Heart left ventricle (tissue), 16 donors: Measurements from ENCODE around the gene ADGRE1. TPM values are rescaled to one million over a fixed set of nuclear protein-coding genes. Genes with fewer than 3 reads are reported as not detected.

Source experiments
- ATAC-seq, 4 donors: fragments of 200-7000 bp; cut with Tn5 transposase; one replicate each; pipeline ENCODE4 v1.9.1; 2020 to 2022; ENCODE audit warnings: moderate library complexity in 4 of 4, mild to moderate bottlenecking in 3 of 4, moderate number of reproducible peaks in 1 of 4
- DNase-seq, 5 donors: peaks; one replicate each; pipeline ENCODE4 v3.0.0-alpha.2; 2020
- H3K27ac ChIP-seq, 12 donors: fragments of 200-600 bp; sonication (generic) in 4 of 12; one replicate each; pipeline versions ENCODE4 v1.5.0 to v1.8.0; 2016 to 2022; ENCODE audit warnings: mild to moderate bottlenecking in 2 of 12
- H3K27me3 ChIP-seq, 9 donors: fragments of 200-600 bp; sonication (generic) in 2 of 9; one replicate each; pipeline versions ENCODE4 v1.5.1 to v1.8.0; 2016 to 2022; ENCODE audit warnings: mild to moderate bottlenecking in 3 of 9
- H3K36me3 ChIP-seq, 9 donors: fragments of 200-600 bp; sonication (generic) in 2 of 9; one replicate each; pipeline versions ENCODE4 v1.5.0 to v1.8.0; 2018 to 2022; ENCODE audit warnings: mild to moderate bottlenecking in 2 of 9
- H3K4me1 ChIP-seq, 12 donors: fragments of 200-600 bp; sonication (generic) in 4 of 12; one replicate each; pipeline versions ENCODE4 v1.5.0 to v1.8.0; 2016 to 2022; ENCODE audit warnings: mild to moderate bottlenecking in 3 of 12
- H3K4me3 ChIP-seq, 12 donors: fragments of 200-600 bp; sonication (generic) in 4 of 12; one replicate each; pipeline versions ENCODE4 v1.5.0 to v1.8.0; 2017 to 2022; ENCODE audit warnings: mild to moderate bottlenecking in 9 of 12, moderate library complexity in 4 of 12
- H3K9me3 ChIP-seq, 12 donors: fragments of 200-600 bp; sonication (generic) in 4 of 12; one replicate each; pipeline versions ENCODE4 v1.5.0 to v1.8.0; 2016 to 2022; ENCODE audit warnings: mild to moderate bottlenecking in 1 of 12
- CTCF ChIP-seq, 12 donors: fragments of 200-600 bp; sonication (generic) in 4 of 12; IDR thresholded peaks; one replicate each; pipeline versions ENCODE4 v1.5.0 to v1.8.0; 2018 to 2022; ENCODE audit warnings: antibody characterized with exemption in 12 of 12, mild to moderate bottlenecking in 5 of 12
- POLR2A ChIP-seq, 2 donors: fragments of 450-650 bp; IDR thresholded peaks; one replicate each; pipeline ENCODE4 v1.6.1; 2017; ENCODE audit warnings: antibody characterized with exemption in 2 of 2, mild to moderate bottlenecking in 2 of 2, moderate library complexity in 2 of 2
- WGBS, 4 donors: extraction: QIAGEN DNeasy Blood & Tissue Kit in 2 of 4; methylation state at CpG; one replicate each; pipeline versions ENCODE4 v1.1.5 to v1.1.7; 2013 to 2018; 5-methylcytosine and 5-hydroxymethylcytosine counted together
- intact Hi-C, 10 donors: fragments of 100-400 bp; cut with DNase I; formaldehyde crosslinking; loops; one replicate each; pipeline versions ENCODE4 v1.11.1 to v1.14.2; 2022
- polyA plus RNA-seq, 2 donors: library from polyadenylated mRNA; stranded (reverse); fragments of 200-250 nt; gene quantifications; one replicate each; pipeline ENCODE4 v1.2.3, GENCODE V29; 2013
- total RNA-seq, 9 donors: library from RNA; depleted of rRNA in 2 of 9; stranded (reverse); fragments of >200 nt in 2 of 9; fragmentation: NEBNext Ultra II Directional in 3 of 9; extraction: Animal tissue kit (Norgen Biotek cat#: 25700) in 3 of 9; gene quantifications; one replicate each; pipeline versions ENCODE4 v1.1.0 to v1.2.4, GENCODE V29; 2016 to 2023
- donor health status: ischemic (EF 13 %, LVEDD 7.1; RV severe dilation, severe dysfunction).
- donor health status: healthy with polysubstance abuse.
- donor health status: DM: no; HTN: yes; CAD: no.
- donor health status: DM: no; HTN: no; CAD: no.
- donor health status: ischemic (EF 25% LVEDD 6.9; RV normal size, moderate dysfunction).
- donor health status: ischemic (EF 25% LVEDD 5.7; RV mildly dilated, moderate dysfunction).
- donor health status: healthy.
- donor health status: DM: yes; HTN: yes; CAD: no.
- donor health status: ischemic (EF 35%, LVEDD 5.7; RV mildly dilated, moderate dysfunction).
- donor health status: nonischemic (EF 11% LVEDD 7.7; RV severe dilation, severe dysfunction).
- donor health status: DM: yes; HTN: yes; CAD: no.
- donor health status: PGD.
- donor health status: ischemic (EF 29% LVEDD 5.4; RV normal size, mild dysfunction).
- donor health status: nonischemic (EF 23%, LVEDD 6.1; RV moderate dilation, normal function).

Gene ADGRE1
- total and polyA plus RNA-seq, 11 donors, result 0.12 to 6.4 (median 0.20) TPM; not detected in 6

- Histone ChIP-seq H3K36me3 (peaks cover 0 to 71% (median 0%) of the 10 kb centered on the region in 9 donors), H3K9me3 (no peaks in the 10 kb centered on the region), H3K4me3 (no peak overlapping the region), H3K27ac (no peak overlapping the region), H3K4me1 (peaks cover 0 to 8% (median 0%) of the 10 kb centered on the region in 12 donors), H3K27me3 (peaks cover 0 to 20% (median 0%) of the 10 kb centered on the region in 9 donors)
- no peak for TF ChIP-seq POLR2A (IDR thresholded peaks at IDR 0.05)
- TF ChIP-seq CTCF (IDR thresholded peaks at IDR 0.05), result no peak
- 86 to 94% (median 90%) methylated on average over 1 of the region's 1 CpG for WGBS, 4 donors
- intact Hi-C loops, result no loop called here
- DNase-seq (no peak), ATAC-seq (no peak)
Measured at GRCh38 chr19:6852001-6852400, 35.4 kb upstream of the ADGRE1 start.

GRCh38 chr19:6853868-6854267 is 33.5 kb upstream of the ADGRE1 start:
- Histone ChIP-seq H3K27ac (no peak overlapping the region), H3K4me3 (no peak overlapping the region), H3K4me1 (peaks cover 0 to 8% (median 0%) of the 10 kb centered on the region in 12 donors), H3K36me3 (peaks cover 0 to 57% (median 0%) of the 10 kb centered on the region in 9 donors), H3K9me3 (no peaks in the 10 kb centered on the region), H3K27me3 (peaks cover 0 to 20% (median 0%) of the 10 kb centered on the region in 9 donors)
- ATAC-seq, result no peak
- WGBS, 4 donors, result 71 to 83% (median 82%) methylated on average over 11 of the region's 11 CpGs
- intact Hi-C loops, result no loop called here
- TF ChIP-seq CTCF (IDR thresholded peaks at IDR 0.05) (no peak), POLR2A (IDR thresholded peaks at IDR 0.05) (no peak)
- DNase-seq, result no peak

- ATAC-seq, result no peak
- H3K27me3 ChIP-seq, result peaks cover 0 to 20% (median 0%) of the 10 kb centered on the region in 9 donors
- H3K4me3 ChIP-seq, result no peak overlapping the region
- no peak overlapping the region for H3K27ac ChIP-seq
- no peaks in the 10 kb centered on the region for H3K9me3 ChIP-seq
- peaks cover 0 to 6% (median 0%) of the 10 kb centered on the region in 12 donors for H3K4me1 ChIP-seq
- TF ChIP-seq POLR2A (IDR thresholded peaks at IDR 0.05) (no peak), CTCF (IDR thresholded peaks at IDR 0.05) (no peak)
- WGBS, 4 donors, result 70 to 77% (median 75%) methylated on average over 2 of the region's 2 CpGs
- intact Hi-C loops, result no loop called here
- H3K36me3 ChIP-seq, result peaks cover 0 to 57% (median 0%) of the 10 kb centered on the region in 9 donors
- no peak for DNase-seq
Measured at GRCh38 chr19:6854758-6855157, 32.6 kb upstream of the ADGRE1 start.

- no peaks in the 10 kb centered on the region for H3K4me1 ChIP-seq
- peaks cover 0 to 40% (median 0%) of the 10 kb centered on the region in 9 donors for H3K36me3 ChIP-seq
- no peak overlapping the region for H3K4me3 ChIP-seq
- ATAC-seq (peak in 1 of 4 donors; percentile 15), DNase-seq (no peak)
- H3K27ac ChIP-seq, result no peak overlapping the region
- intact Hi-C loops, result no loop called here
- TF ChIP-seq CTCF (IDR thresholded peaks at IDR 0.05), result no peak
- no peak for TF ChIP-seq POLR2A (IDR thresholded peaks at IDR 0.05)
- H3K27me3 ChIP-seq, result peaks cover 0 to 13% (median 0%) of the 10 kb centered on the region in 9 donors
- 53 to 66% (median 60%) methylated on average over 14 of the region's 14 CpGs for WGBS, 4 donors
- no peaks in the 10 kb centered on the region for H3K9me3 ChIP-seq
Measured at GRCh38 chr19:6856749-6857372, 30.5 kb upstream of the ADGRE1 start.
